Ecto neural progenitor cell (in vitro differentiated cells): Measurements from ENCODE around the gene INSYN2B.

Experiments used
- DNase-seq: peaks from one replicate; pipeline ENCODE4 v3.0.0-alpha.2; 2018; ENCODE audit warnings: low spot score

The INSYN2B gene

GRCh38 chr5:169980418-169981053, at the start of gene INSYN2B:
TSS of gene INSYN2B (minus strand) at chr5:169980495. CDS start at chr5:169883898, 96,597 bp downstream.
- peak; percentile 89 for DNase-seq

GRCh38 chr5:170028124-170028523, 47.8 kb upstream of the INSYN2B start:
- no peak for DNase-seq

GRCh38 chr5:170025853-170026252, 45.6 kb upstream of the INSYN2B start:
- no peak for DNase-seq

GRCh38 chr5:170021506-170021905, 41.2 kb upstream of the INSYN2B start:
- DNase-seq = no peak

GRCh38 chr5:170020423-170020822, 40.1 kb upstream of the INSYN2B start:
- no peak for DNase-seq

GRCh38 chr5:170012622-170013021, 32.3 kb upstream of the INSYN2B start:
- DNase-seq = no peak

- no peak for DNase-seq
Observed at GRCh38 chr5:170011751-170012150, 31.5 kb upstream of the INSYN2B start.

GRCh38 chr5:170010595-170010994, 30.3 kb upstream of the INSYN2B start:
- DNase-seq = no peak

GRCh38 chr5:170008376-170008775, 28.1 kb upstream of the INSYN2B start:
- no peak for DNase-seq

GRCh38 chr5:170006021-170006420, 25.7 kb upstream of the INSYN2B start:
- no peak for DNase-seq

- no peak for DNase-seq
Observed at GRCh38 chr5:170000155-170000554, 19.9 kb upstream of the INSYN2B start.

- DNase-seq = no peak
Observed at GRCh38 chr5:169999621-170000020, 19.3 kb upstream of the INSYN2B start.

GRCh38 chr5:169997798-169998197, 17.5 kb upstream of the INSYN2B start:
- DNase-seq = no peak

- DNase-seq = no peak
Observed at GRCh38 chr5:169993485-169993790, 13.1 kb upstream of the INSYN2B start.

GRCh38 chr5:169992789-169993484, 12.6 kb upstream of the INSYN2B start:
- DNase-seq = no peak

GRCh38 chr5:169991115-169991869, 11.0 kb upstream of the INSYN2B start:
- DNase-seq = no peak

- DNase-seq = no peak
Observed at GRCh38 chr5:169989365-169989764, 9.1 kb upstream of the INSYN2B start.

- DNase-seq = no peak
Observed at GRCh38 chr5:169988947-169989346, 8.7 kb upstream of the INSYN2B start.

GRCh38 chr5:169988206-169988605, 7.9 kb upstream of the INSYN2B start:
- DNase-seq = no peak

GRCh38 chr5:169979871-169980270, 424 bp downstream of the INSYN2B start:
- DNase-seq = no peak

- no peak for DNase-seq
Observed at GRCh38 chr5:169978714-169979113, 1.6 kb downstream of the INSYN2B start.

- DNase-seq = no peak
Observed at GRCh38 chr5:169974121-169974770, 6.0 kb downstream of the INSYN2B start.

- no peak for DNase-seq
Observed at GRCh38 chr5:169973056-169973455, 7.2 kb downstream of the INSYN2B start.
